ENCODE results near the gene POLDIP3.

POLDIP3 gene

DNA sequence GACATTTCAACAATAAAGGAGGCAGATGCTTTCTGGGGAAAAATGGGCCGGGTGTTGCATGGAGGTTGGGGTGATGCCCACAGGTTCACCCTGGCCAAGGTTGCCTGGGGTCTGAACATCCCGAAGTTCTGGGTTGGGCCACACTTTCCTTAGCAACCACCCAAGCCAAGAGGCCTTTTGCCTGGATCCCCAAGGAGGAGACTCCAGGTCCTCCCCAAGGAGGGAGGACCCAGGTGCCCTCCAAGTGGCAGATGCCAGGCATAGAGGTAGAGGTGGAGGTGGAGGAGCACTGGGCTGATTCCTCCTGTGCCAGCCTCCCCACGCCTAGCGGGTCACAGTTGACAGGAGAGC lies 33.3 kb upstream of the POLDIP3 start:
- H3K79me2 ChIP-seq (ENCODE audit: insufficient read depth, low read length), result peaks cover 56% of the 10 kb centered on the region
- H3K36me3 ChIP-seq (ENCODE audit: insufficient read depth, low read length), result no peaks in the 10 kb centered on the region
- no peaks in the 10 kb centered on the region for H3K9me3 ChIP-seq (ENCODE audit: insufficient read depth, low read depth, low read length)
- H3K9me2 ChIP-seq (replicated peaks; ENCODE audit: low read depth, low read length), result no peaks in the 10 kb centered on the region
- TF ChIP-seq CTCF (conservative IDR thresholded peaks at IDR 0.05; ENCODE audit: low read length) (no peak), EZH2phosphoT487 (IDR thresholded peaks at IDR 0.05; ENCODE audit: borderline replicate concordance) (no peak)
- H3F3A ChIP-seq (ENCODE audit: low read depth), result no peaks in the 10 kb centered on the region
- H3K4me1 ChIP-seq (ENCODE audit: insufficient read depth, low read length, poor library complexity, severe bottlenecking), result peaks cover 42% of the 10 kb centered on the region
- peak overlapping the region; percentile 93 for H3K9ac ChIP-seq (ENCODE audit: low read depth, low read length, poor library complexity, severe bottlenecking)
- H3K4me3 ChIP-seq (ENCODE audit: low read length, poor library complexity, severe bottlenecking), result peak overlapping the region; percentile 99
- no peak overlapping the region for H2AFZ ChIP-seq (ENCODE audit: low read length)
- H3K4me2 ChIP-seq (ENCODE audit: low read depth, low read length, poor library complexity, severe bottlenecking), result peak overlapping the region; percentile 99
- peaks cover 46% of the 10 kb centered on the region for H4K20me1 ChIP-seq (ENCODE audit: insufficient read depth, low read length, poor library complexity, severe bottlenecking)
- H3K27me3 ChIP-seq (ENCODE audit: insufficient read depth, low read length, poor library complexity, severe bottlenecking), result no peaks in the 10 kb centered on the region

DNA sequence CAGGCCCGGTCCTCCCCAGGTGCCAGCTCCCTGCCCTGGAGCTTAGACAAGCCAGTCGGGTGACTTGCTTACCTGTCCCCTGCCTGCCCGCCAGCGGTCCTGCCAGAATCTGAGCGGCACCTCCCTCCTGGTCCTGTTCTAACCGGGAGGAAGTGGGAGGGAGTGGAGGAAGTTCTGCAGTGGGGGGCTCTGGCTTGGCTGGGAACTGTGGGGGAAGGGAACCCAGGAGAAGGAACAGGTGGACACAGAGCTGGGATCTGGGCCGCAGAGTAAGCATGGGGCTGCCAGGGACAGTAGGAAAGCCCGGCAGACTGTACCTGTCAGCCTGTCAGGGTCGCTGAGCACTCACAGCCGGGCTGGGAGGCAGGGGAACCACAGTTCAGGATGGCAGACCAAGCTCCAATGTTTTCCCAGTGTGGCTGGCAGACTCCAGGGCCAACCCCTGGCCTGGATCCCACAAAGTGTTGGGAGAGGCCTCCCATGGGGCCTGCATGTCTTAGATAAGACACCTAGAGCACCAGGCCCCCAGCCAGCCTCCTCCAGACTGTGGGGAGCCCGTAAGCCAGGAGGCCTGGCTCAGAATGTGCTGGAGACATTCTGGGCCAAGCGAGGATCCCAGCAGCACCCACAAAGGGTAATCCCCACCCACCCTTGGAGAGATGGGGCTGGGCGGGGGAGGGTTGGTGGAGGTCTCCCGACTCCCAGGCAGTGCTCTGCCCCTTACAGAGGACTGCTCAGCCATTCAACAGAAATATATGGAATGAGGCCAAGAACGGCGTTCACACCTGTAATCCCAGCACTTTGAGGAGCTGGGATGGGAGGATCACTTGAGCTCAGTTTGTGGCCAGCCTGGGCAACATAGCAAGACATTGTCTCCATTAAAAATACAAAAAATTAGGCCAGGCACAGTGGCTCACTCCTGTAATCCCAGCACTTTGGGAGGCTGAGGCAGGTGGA lies 32.2 kb upstream of the POLDIP3 start:
- Histone ChIP-seq H3F3A (ENCODE audit: low read depth) (no peaks in the 10 kb centered on the region), H3K9me3 (ENCODE audit: insufficient read depth, low read depth, low read length) (no peaks in the 10 kb centered on the region), H3K9ac (ENCODE audit: low read depth, low read length, poor library complexity, severe bottlenecking) (peak overlapping the region; percentile 51), H3K9me2 (replicated peaks; ENCODE audit: low read depth, low read length) (no peaks in the 10 kb centered on the region), H3K4me3 (ENCODE audit: low read length, poor library complexity, severe bottlenecking) (peak overlapping the region; percentile 40), H3K4me2 (ENCODE audit: low read depth, low read length, poor library complexity, severe bottlenecking) (peak overlapping the region; percentile 99), H3K36me3 (ENCODE audit: insufficient read depth, low read length) (no peaks in the 10 kb centered on the region), H3K79me2 (ENCODE audit: insufficient read depth, low read length) (peaks cover 61% of the 10 kb centered on the region), H2AFZ (ENCODE audit: low read length) (no peak overlapping the region), H4K20me1 (ENCODE audit: insufficient read depth, low read length, poor library complexity, severe bottlenecking) (peaks cover 46% of the 10 kb centered on the region), H3K27me3 (ENCODE audit: insufficient read depth, low read length, poor library complexity, severe bottlenecking) (no peaks in the 10 kb centered on the region), H3K4me1 (ENCODE audit: insufficient read depth, low read length, poor library complexity, severe bottlenecking) (peaks cover 42% of the 10 kb centered on the region)
- TF ChIP-seq EZH2phosphoT487 (IDR thresholded peaks at IDR 0.05; ENCODE audit: borderline replicate concordance), result no peak
- TF ChIP-seq CTCF (conservative IDR thresholded peaks at IDR 0.05; ENCODE audit: low read length), result no peak

DNA sequence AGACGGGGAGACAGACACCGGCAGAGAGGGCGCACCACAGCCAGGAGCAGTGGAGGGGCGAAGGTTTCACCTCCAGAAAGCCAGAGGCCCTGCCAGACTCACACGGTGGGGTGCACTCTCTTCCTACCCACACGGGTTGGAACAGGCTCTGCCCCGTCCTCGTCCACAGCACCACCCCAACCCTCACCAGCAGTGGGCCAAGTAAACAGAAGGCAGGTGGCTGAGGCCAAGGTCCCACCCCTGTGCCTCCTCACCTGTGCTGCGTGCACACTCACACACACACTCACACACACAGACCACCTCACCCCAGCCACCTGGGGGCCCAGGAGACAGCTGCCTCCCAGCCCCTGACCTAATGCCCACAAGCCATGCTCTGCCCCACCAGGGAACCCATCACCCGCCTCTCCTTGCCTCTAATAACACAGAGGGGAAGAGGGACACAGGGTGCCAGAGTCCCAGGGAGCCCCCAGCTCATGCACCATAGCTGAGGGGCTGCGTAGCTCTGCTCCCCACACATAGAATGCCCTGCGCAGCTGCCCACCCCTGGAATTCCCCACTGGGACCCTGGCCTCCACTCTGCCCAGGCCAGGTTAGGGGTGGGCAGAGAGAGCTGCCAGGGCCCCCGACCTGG lies 31.4 kb upstream of the POLDIP3 start:
- Histone ChIP-seq H3K4me3 (ENCODE audit: low read length, poor library complexity, severe bottlenecking) (peak overlapping the region; percentile 40), H3K4me2 (ENCODE audit: low read depth, low read length, poor library complexity, severe bottlenecking) (peak overlapping the region; percentile 99), H3K9me2 (replicated peaks; ENCODE audit: low read depth, low read length) (no peaks in the 10 kb centered on the region), H2AFZ (ENCODE audit: low read length) (no peak overlapping the region), H4K20me1 (ENCODE audit: insufficient read depth, low read length, poor library complexity, severe bottlenecking) (peaks cover 46% of the 10 kb centered on the region), H3K79me2 (ENCODE audit: insufficient read depth, low read length) (peaks cover 61% of the 10 kb centered on the region), H3K4me1 (ENCODE audit: insufficient read depth, low read length, poor library complexity, severe bottlenecking) (peaks cover 42% of the 10 kb centered on the region), H3K27me3 (ENCODE audit: insufficient read depth, low read length, poor library complexity, severe bottlenecking) (no peaks in the 10 kb centered on the region), H3K36me3 (ENCODE audit: insufficient read depth, low read length) (no peaks in the 10 kb centered on the region), H3K9ac (ENCODE audit: low read depth, low read length, poor library complexity, severe bottlenecking) (peak overlapping the region; percentile 51), H3F3A (ENCODE audit: low read depth) (no peaks in the 10 kb centered on the region), H3K9me3 (ENCODE audit: insufficient read depth, low read depth, low read length) (no peaks in the 10 kb centered on the region)
- no peak for TF ChIP-seq CTCF (conservative IDR thresholded peaks at IDR 0.05; ENCODE audit: low read length)
- no peak for TF ChIP-seq EZH2phosphoT487 (IDR thresholded peaks at IDR 0.05; ENCODE audit: borderline replicate concordance)

Measured in Loucy (cell line).